ENCODE measurements around the gene FBXL16.
A peak's percentile ranks its signal among the peaks of the same experiment; 100 is the strongest.

The FBXL16 gene

DNA sequence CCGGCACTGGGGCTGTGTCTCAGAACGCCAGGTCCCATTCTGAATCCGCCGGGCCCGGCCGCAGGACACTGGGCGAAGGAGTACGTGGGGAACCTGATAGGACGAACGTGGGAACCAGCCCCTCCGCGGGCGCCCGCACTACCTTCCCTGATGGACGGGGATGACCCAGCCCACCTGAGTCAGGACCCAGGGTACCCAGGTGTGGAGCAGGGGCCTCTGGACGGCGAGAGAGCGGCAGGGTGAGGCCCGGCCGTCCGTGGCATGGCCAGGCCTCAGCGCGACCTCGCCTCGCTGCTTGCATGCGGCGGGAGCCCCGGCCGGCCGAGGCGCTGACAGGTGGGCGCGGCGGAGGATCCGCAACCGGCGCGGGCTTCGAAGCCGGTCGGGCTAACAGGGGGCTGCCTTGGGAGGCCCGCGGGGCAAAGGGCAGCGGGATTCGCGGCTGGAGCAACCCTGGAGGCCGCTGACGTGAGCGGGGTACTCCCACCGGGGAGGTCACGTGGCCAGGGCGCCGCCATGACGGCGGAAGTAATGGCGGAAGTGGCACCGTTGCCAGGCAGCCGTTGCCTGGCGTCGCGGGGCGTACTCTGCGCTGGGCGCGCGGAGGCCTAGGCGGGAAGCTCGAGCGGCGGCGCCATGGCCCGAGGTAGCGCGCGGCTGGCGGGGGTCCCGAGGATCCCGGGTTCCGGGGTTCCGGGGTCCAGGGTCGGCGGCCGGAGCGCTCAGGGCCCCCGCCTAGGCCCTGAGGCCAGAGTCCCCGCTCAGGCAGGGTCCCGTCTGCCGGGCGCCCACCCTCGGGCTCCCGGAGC is 56.6 kb downstream of the FBXL16 start, which contains the start of gene WDR90:
WDR90 (plus strand) TSS at position 585 of the 809 bp plus-strand sequence; CDS start at position 637, 52 bp downstream.
- TF ChIP-seq SPI1 (IDR thresholded peaks at IDR 0.05; ENCODE audit: borderline replicate concordance, low read depth), result peak; percentile 72; the same call in 1 of the 2 replicates
- TF ChIP-seq POLR2AphosphoS5 (IDR thresholded peaks at IDR 0.05; ENCODE audit: low read depth), result peak; percentile 45; the same call in 1 of the 2 replicates
- peak; percentile 77 for TF ChIP-seq GABPA (IDR thresholded peaks at IDR 0.05; ENCODE audit: low read depth)
- TF ChIP-seq, protein P1, sequence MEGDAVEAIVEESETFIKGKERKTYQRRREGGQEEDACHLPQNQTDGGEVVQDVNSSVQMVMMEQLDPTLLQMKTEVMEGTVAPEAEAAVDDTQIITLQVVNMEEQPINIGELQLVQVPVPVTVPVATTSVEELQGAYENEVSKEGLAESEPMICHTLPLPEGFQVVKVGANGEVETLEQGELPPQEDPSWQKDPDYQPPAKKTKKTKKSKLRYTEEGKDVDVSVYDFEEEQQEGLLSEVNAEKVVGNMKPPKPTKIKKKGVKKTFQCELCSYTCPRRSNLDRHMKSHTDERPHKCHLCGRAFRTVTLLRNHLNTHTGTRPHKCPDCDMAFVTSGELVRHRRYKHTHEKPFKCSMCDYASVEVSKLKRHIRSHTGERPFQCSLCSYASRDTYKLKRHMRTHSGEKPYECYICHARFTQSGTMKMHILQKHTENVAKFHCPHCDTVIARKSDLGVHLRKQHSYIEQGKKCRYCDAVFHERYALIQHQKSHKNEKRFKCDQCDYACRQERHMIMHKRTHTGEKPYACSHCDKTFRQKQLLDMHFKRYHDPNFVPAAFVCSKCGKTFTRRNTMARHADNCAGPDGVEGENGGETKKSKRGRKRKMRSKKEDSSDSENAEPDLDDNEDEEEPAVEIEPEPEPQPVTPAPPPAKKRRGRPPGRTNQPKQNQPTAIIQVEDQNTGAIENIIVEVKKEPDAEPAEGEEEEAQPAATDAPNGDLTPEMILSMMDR (IDR thresholded peaks at IDR 0.05; ENCODE audit: insufficient read depth, low read length), result no peak
- TF ChIP-seq, protein P2, sequence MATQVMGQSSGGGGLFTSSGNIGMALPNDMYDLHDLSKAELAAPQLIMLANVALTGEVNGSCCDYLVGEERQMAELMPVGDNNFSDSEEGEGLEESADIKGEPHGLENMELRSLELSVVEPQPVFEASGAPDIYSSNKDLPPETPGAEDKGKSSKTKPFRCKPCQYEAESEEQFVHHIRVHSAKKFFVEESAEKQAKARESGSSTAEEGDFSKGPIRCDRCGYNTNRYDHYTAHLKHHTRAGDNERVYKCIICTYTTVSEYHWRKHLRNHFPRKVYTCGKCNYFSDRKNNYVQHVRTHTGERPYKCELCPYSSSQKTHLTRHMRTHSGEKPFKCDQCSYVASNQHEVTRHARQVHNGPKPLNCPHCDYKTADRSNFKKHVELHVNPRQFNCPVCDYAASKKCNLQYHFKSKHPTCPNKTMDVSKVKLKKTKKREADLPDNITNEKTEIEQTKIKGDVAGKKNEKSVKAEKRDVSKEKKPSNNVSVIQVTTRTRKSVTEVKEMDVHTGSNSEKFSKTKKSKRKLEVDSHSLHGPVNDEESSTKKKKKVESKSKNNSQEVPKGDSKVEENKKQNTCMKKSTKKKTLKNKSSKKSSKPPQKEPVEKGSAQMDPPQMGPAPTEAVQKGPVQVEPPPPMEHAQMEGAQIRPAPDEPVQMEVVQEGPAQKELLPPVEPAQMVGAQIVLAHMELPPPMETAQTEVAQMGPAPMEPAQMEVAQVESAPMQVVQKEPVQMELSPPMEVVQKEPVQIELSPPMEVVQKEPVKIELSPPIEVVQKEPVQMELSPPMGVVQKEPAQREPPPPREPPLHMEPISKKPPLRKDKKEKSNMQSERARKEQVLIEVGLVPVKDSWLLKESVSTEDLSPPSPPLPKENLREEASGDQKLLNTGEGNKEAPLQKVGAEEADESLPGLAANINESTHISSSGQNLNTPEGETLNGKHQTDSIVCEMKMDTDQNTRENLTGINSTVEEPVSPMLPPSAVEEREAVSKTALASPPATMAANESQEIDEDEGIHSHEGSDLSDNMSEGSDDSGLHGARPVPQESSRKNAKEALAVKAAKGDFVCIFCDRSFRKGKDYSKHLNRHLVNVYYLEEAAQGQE (IDR thresholded peaks at IDR 0.05; ENCODE audit: insufficient replicate concordance, low read depth), result peak; percentile 8
- peak within 1 kb of the TSS; percentile 90 for H3K27ac ChIP-seq (replicated peaks)

DNA sequence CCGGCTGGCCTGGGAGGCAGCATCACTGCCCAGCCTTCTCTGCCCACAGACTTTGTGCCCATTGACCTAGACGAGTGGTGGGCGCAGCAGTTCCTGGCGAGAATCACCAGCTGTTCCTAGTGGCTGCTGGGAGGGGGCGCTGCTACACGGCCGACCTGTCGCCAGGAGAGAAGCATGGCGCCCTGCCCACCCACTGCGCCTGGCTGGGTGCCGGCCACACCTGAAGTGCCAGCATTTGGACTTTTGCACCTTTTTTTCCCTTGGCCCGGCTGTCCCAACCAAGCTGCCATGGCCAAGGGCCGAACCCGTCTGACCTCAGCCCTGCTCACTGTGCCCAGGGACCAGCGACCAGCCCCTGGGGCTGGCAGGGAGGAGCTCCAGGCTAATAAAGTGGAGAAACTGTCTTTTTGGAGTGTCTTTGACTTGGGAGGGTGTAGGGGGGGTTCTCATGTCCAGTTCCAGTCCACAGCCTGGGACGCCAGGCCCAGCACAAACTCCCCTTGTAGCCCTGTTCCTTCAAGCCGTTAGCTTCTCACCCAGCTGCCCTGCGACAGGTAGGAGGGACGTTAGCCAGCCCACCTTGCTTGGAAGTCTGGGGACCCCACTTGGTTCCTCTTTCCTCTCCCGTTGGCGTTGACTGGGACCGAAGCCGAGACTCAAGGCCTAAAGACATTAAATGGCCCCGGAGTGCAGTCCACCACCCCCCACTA is 57.4 kb downstream of the FBXL16 start:
- TF ChIP-seq, protein P2 (IDR thresholded peaks at IDR 0.05; ENCODE audit: insufficient replicate concordance, low read depth), result no peak
- TF ChIP-seq, protein P1 (IDR thresholded peaks at IDR 0.05; ENCODE audit: insufficient read depth, low read length), result peak; percentile 63
- TF ChIP-seq GABPA (IDR thresholded peaks at IDR 0.05; ENCODE audit: low read depth) (no peak), SPI1 (IDR thresholded peaks at IDR 0.05; ENCODE audit: borderline replicate concordance, low read depth) (no peak), POLR2AphosphoS5 (IDR thresholded peaks at IDR 0.05; ENCODE audit: low read depth) (peak; percentile 42; the same call in 1 of the 2 replicates)
- DNase-seq (ENCODE audit: low read depth in 1 of 2, low spot score in 1 of 2), result peak; percentile 52 to 74
- H3K27me3 ChIP-seq (ENCODE audit: insufficient read depth, poor library complexity, severe bottlenecking), result no peaks in the 10 kb centered on the region
- peak overlapping the region; percentile 90 for H3K27ac ChIP-seq (replicated peaks)
- H3K4me3 ChIP-seq (replicated peaks; ENCODE audit: insufficient read depth, low read length), result peak overlapping the region; percentile 60

More for the DNA sequence above, 56.6 kb downstream of the FBXL16 start, which contains the start of gene WDR90:
- Histone ChIP-seq H3K4me3 (replicated peaks; ENCODE audit: insufficient read depth, low read length) (peak within 1 kb of the TSS; percentile 60), H3K27me3 (ENCODE audit: insufficient read depth, poor library complexity, severe bottlenecking) (no peaks in the 10 kb centered on the region)
- DNase-seq (ENCODE audit: low read depth in 1 of 2, low spot score in 1 of 2), result peak; percentile 87 to 94

DNA sequence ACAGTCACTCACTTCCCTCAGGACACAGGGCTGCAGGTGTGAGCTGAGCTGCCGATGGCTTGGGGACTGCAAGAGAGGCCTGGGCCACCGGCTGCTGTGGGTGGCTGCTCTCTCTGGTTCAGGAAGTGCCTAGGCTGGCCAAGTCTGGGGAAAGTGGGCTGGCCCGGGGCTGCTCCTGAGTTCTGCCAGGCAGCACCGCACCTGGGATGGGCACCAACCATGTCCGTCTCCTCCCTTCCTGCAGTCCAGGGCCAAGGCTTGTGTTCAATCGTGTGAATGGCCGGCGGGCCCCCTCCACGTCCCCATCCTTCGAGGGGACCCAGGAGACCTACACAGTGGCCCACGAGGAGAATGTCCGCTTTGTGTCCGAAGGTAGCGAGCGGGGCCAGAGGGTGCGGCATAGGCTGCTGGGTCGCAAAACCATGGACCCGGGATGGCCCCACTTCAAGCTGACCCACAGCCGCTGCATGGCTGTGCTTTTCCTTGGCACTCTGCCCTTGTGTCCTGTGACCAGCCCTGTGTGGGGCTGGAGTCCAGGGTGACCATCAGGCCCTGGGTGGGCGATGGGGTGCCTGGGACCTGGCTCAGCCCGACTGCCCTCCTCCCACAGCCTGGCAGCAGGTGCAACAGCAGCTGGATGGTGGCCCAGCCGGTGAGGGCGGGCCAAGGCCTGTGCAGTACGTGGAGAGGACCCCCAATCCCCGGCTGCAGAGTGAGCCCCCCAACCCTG is 58.3 kb downstream of the FBXL16 start:
- H3K27ac ChIP-seq (replicated peaks), result no peak overlapping the region
- TF ChIP-seq, protein P1 (IDR thresholded peaks at IDR 0.05; ENCODE audit: insufficient read depth, low read length), result no peak
- peak; percentile 15; the same call in 1 of the 2 replicates for TF ChIP-seq POLR2AphosphoS5 (IDR thresholded peaks at IDR 0.05; ENCODE audit: low read depth)
- H3K4me3 ChIP-seq (replicated peaks; ENCODE audit: insufficient read depth, low read length), result no peak overlapping the region
- no peaks in the 10 kb centered on the region for H3K27me3 ChIP-seq (ENCODE audit: insufficient read depth, poor library complexity, severe bottlenecking)
- peak in 1 of 2 experiments; percentile 28 for DNase-seq (ENCODE audit: low read depth in 1 of 2, low spot score in 1 of 2)

Measured in HL-60 (cell line).